ENCODE data around the gene GALT. TPM values are rescaled to one million over a fixed set of nuclear protein-coding genes. Genes with fewer than 3 reads are reported as not detected.

Gene GALT
- polyA plus RNA-seq, 3 donors = 65.6 to 85.0 (median 71.2) TPM

DNA sequence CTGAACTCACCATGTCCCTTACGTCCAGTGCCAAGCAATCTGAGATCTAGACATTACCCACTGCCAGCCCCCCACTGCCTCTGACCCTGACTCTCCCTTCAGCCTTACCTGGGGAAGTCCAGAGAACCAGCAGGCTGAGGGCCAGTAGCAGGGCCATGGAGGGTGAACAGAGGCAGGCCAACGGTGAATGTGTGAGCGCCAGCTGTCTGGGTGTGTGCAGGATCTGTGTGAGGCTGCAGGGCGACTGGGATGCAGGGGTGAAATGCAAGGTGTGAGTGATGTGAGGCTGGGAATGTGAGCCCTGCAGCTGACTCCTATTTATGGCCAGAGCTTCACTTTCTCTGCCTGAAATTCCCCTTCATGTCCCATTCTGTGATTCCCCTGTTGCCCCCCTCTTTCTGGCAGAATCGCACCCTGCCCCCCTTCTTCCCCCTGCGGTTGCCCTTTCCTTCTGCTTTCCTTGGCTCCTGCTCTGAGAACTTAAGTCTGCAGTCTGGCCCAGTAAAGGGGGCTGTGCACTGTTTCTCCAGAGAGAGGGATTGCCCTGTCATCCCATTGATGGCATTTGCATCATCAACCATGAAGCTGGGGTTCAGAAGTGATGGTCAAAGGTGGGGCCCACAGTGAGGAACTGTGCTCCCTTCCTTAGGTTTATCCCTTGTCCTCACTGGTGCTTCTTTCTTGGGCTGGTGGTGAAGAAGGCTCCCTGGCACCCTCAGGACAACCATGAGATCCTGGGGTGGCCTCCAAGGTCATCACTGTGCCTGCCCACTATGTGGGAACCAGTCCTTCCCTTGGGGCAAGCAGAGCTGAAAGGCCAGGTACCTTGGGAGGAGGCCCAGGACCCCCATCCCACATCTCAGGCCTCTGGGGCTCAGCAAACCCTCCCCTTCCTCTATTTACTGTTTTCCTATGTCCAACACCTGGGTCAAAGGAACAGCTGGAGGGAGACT lies 44.8 kb downstream of the GALT start, which contains the start of gene CCL19:
CCL19 (minus strand) TSS at position 294 of the 953 bp plus-strand sequence; CDS start at position 157, 137 bp downstream.
- DNase-seq (ENCODE audit: extremely low read depth in 1 of 11, low read depth in 9 of 11, low spot score in 4 of 11) = no peak

GRCh38 chr9:34691936-34692315 lies 45.5 kb downstream of the GALT start:
- DNase-seq (ENCODE audit: extremely low read depth in 1 of 11, low read depth in 9 of 11, low spot score in 4 of 11) = no peak

DNA sequence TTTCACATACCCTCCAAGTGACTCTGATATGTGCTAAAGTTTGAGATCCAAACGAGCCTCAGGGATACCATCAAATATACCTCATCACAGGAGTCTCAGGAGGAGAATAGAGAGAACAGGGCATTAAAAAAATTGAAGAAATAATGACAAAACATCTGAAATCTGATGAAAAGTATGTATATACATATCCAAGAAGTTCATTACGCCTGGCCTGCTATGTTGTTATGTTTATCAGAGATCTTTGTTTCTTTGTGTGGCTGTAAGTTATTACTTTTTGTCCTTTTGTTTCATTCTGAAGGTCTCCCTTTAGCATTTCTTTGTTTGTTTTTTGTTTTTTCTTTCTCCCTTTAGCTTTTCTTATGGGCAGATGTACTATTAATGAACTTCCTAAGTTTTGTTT lies 47.1 kb downstream of the GALT start:
- DNase-seq (ENCODE audit: extremely low read depth in 1 of 11, low read depth in 9 of 11, low spot score in 4 of 11) = no peak

DNA sequence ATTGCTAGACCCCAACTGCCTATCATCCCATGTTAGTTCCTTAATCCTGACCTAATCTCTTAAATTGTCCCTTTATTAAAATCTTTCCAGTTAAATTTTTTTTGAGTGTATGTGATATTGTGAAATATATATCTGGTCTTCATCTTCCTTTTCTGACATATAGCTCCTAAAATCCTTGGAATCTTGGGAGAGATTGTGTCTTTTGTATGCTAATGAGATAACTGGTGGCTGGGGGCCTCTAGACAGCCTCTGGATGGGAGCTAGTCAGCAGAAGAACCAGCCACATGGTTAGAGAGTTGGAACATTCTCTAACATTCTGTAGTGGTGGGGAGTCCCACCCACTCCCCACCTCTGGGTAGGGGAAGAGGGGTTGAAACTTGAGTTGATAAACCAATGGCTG lies 48.3 kb downstream of the GALT start:
- DNase-seq (ENCODE audit: extremely low read depth in 1 of 11, low read depth in 9 of 11, low spot score in 4 of 11) = no peak

Other genes starting within 250 kb of the GALT start
- 10 to 100 TPM; 12.0 to 16.0 (median 13.1) TPM for gene FAM219A, start 188.1 kb upstream of the GALT start, polyA plus RNA-seq (ENCODE audit: insufficient read length in 3 of 3)
- 1 to 10 TPM; 1.4 to 4.0 (median 2.1) TPM for gene DNAI1, start 187.9 kb upstream of the GALT start, polyA plus RNA-seq (ENCODE audit: insufficient read length in 3 of 3)
- 1 to 10 TPM; 1.4 to 1.9 (median 1.7) TPM for gene ENHO, start 123.7 kb upstream of the GALT start, polyA plus RNA-seq (ENCODE audit: insufficient read length in 3 of 3)
- 10 to 100 TPM; 29.9 to 49.5 (median 38.3) TPM for gene CNTFR, start 57.0 kb upstream of the GALT start, polyA plus RNA-seq (ENCODE audit: insufficient read length in 3 of 3)
- gene RPP25L, start 34.6 kb upstream of the GALT start, polyA plus RNA-seq (ENCODE audit: insufficient read length in 3 of 3) = 10 to 100 TPM; 22.6 to 33.6 (median 25.8) TPM
- gene DCTN3, start 26.2 kb upstream of the GALT start, polyA plus RNA-seq (ENCODE audit: insufficient read length in 3 of 3) = 100 to 1,000 TPM in 1 of 3 donors, 10 to 100 TPM in 2; 91.5 to 108 (median 96.6) TPM
- gene ARID3C, start 17.6 kb upstream of the GALT start, polyA plus RNA-seq (ENCODE audit: insufficient read length in 3 of 3) = under 1 TPM in 1 of 3 donors, not detected in 2; 0.14 TPM
- gene SIGMAR1, start 8.9 kb upstream of the GALT start, polyA plus RNA-seq (ENCODE audit: insufficient read length in 3 of 3) = 10 to 100 TPM; 43.9 to 55.1 (median 46.9) TPM
- 10 to 100 TPM; 53.5 to 68.0 (median 63.6) TPM for gene IL11RA, start 5.5 kb downstream of the GALT start, polyA plus RNA-seq (ENCODE audit: insufficient read length in 3 of 3)
- under 1 TPM; 0.44 to 0.60 (median 0.59) TPM for gene CCL27, start 16.0 kb downstream of the GALT start, polyA plus RNA-seq (ENCODE audit: insufficient read length in 3 of 3)
- not detected for gene CCL19, start 44.6 kb downstream of the GALT start, polyA plus RNA-seq (ENCODE audit: insufficient read length in 3 of 3)
- 10 to 100 TPM in 2 of 3 donors, 1 to 10 TPM in 1; 8.4 to 33.3 (median 21.8) TPM for gene CCL21, start 63.5 kb downstream of the GALT start, polyA plus RNA-seq (ENCODE audit: insufficient read length in 3 of 3)

All from renal cortex interstitium (tissue), 11 donors.